Measurements from ENCODE around the gene MBNL2.
"Not testable (repeated sequence)": the region's sequence is repeated elsewhere in the genome, so short reads cannot be mapped to it uniquely, and the experiment has no call there.

Gene MBNL2

DNA sequence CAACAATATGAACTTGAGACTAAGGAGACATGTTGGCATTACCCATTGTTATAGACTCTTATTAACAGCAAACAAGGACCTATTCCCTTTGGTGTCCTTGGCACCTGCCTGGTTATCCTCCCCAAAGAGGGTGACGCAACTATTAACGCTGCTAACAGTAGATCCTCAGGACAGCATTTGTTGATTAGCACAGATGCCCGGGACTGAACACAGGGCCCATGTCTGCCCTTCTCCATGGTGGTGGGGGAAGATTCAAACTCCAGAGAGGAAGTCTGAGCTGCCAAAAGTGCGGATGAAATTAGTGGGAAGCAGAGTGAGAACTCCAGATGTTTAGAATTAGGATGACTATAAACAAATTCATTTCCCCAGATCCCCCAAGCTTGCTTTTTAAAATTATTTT lies 110.6 kb downstream of the MBNL2 start:
- DNase-seq = no peak

- DNase-seq = no peak
These were observed 111.8 kb downstream of the MBNL2 start for GRCh38 chr13:97333983-97334382.

GRCh38 chr13:97334690-97335089 lies 112.6 kb downstream of the MBNL2 start:
- DNase-seq = no peak

GRCh38 chr13:97335488-97336134 lies 113.5 kb downstream of the MBNL2 start:
- no peak for DNase-seq

GRCh38 chr13:97337985-97338499 lies 115.9 kb downstream of the MBNL2 start:
- no peak for DNase-seq

- DNase-seq = no peak
These were observed 116.4 kb downstream of the MBNL2 start for GRCh38 chr13:97338571-97338970.

GRCh38 chr13:97339019-97339987 lies 117.2 kb downstream of the MBNL2 start:
- no peak for DNase-seq

DNA sequence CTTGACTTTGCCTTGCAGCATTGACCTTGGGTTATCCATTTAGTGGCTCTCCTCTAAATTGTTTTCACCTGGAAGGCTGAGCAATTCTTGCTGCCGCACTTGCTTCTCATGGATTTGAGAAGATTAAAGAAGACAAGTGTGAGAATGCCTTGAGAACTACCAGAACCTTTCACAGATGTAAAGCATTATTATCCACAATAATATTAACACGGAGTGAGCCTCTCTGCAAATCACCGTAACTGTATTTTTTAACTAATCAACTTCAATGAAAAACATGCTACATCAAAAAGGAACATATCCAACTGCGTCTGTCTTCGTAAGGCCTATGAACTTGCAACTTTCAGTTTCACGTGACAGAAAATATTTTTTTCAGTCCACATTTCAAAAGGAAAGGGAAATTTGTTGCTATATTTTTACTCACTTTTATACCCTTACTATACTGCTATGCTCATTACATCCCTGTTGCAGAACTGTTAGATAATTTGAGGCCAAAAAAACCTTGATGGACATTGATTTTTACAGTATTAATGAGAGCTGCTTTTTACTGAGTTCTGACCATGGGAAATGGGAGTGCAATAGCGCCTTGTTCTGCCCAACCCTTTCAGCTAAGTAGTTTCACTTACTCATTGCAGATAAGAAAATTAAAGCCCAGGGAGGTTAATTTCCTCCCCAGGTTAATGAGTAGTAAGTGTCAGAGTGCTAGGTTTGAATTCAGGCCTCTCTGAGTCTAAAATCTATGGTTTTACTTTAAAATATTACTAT lies 118.0 kb downstream of the MBNL2 start:
- DNase-seq = no peak

- DNase-seq = no peak
These were observed 119.0 kb downstream of the MBNL2 start for GRCh38 chr13:97341135-97341534.

GRCh38 chr13:97342136-97342535 lies 120.0 kb downstream of the MBNL2 start:
- no peak for DNase-seq

GRCh38 chr13:97342936-97343335 lies 120.8 kb downstream of the MBNL2 start:
- DNase-seq = no peak

DNA sequence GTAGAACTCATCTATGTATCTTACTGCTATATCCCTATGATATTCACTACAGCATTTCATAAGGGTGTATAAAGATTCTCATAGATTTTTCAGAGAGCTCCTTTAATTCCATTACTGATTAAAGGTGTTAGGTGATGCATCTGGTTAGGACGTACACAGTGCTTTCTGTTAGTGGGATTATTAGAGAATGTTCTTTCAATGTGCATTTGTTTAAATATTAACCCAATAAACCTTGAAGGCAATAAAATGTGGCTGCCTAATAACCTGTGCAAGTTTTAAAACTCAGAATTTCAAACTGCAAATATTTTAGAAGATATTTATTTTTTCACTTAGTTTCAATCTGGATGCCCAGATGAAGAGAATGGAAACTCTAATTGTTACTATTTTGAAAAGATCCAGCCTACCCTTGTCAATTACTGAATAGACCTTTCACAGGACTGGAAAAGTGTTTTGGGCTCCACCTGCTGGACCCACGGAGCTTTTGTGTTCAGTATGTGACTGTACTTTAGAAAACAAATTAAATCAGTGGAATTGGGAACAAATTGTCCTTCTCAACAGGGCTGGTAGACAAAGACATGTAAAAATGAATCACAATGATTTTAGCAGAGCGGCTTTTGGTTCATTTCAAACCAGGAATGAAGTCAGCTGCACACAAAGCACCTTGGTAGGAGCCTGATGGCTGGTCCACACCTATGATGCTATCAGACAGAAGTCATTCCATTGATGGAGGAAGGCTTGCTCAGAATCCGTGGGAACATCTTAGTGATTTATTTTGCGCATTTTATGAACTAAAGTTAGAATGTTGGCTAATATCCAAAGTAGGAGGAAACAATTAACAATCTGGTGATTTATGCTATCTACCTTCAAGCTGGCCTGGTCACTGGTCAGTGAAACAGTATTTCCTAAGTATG lies 122.4 kb downstream of the MBNL2 start:
- DNase-seq = peak; percentile 65

DNA sequence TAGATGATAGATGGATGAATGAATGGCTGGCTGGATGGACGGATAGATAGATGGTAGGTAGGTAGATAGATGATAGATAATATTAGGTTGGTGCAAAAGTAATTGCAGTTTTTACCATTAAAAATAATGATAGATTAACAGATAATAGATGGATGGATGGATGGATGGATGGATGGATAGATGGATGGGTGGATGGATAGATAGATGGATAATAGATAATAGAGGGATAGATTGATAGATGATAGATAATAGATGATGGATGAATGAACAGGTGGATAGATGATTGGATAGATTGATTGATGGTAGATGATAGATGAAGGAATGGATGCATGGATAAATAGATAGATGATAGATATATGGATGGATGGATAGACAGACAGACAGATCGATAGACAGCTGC lies 124.0 kb downstream of the MBNL2 start:
- DNase-seq = no peak

DNA sequence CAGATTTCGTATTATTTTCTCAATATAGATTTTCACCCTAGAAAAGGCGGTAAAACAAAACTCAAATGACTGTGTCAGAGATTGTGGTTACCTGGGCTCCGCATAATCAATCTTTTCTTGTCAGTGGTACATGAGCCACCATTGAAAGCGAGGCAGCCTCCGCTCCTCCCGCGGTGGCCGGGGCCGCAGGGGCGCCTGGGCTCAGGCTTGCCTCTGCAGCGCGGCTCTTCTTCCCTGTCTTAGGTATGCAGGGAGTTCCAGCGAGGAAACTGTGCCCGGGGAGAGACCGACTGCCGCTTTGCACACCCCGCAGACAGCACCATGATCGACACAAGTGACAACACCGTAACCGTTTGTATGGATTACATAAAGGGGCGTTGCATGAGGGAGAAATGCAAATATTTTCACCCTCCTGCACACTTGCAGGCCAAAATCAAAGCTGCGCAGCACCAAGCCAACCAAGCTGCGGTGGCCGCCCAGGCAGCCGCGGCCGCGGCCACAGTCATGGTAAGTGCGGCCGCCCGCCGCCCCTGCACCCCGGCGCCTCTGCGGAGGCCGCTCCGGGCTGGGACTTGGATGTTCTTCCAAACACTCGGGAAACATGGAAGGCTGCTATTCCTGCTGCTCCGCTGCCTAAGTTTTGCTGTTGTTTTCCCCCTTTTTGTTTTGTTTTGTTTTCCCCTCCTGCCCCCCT lies 124.6 kb downstream of the MBNL2 start:
- no peak for DNase-seq

GRCh38 chr13:97347255-97347932 lies 125.3 kb downstream of the MBNL2 start:
- no peak for DNase-seq

DNA sequence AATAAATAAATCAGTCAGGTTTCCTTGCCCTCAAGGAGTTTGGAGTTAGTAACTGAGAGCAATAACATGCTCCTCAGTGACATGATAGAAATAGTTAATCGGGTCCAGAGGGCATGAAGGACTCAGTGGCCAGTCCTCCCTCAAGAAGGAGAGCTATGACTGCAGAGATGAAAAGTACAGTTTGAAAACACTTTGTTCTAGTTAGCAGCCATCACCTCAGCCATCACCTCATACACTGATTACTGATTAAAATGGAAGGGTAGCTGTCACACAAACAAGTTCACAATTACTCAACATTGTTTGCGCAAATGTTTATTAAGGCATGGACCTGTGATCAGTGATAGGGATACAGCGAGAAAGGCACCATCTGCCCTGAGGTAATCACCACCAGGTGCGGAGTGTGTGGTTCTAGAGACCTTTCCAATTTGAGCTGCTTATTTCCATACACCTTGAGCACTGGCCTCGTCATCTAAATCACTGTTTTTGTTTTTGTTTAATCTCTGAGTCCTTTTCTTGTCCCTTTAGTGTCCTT lies 126.5 kb downstream of the MBNL2 start:
- no peak for DNase-seq

DNA sequence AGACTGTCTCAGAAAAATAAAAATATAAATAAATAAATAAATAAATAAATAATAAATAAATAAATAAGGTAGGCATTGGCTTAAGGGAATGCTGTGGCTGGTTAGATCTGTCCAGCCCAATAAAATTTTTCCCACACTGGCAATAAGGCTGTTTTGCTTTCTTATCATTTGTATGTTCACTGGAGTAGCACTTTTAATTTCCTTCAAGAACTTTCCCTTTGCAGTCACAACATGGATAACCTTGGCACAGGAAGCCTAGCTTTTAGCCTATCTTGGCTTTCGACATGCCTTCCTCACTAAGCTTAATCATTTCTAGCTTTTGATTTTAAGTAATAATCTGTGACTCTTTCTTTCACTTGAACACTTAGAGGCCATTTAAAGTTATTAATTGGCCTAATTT lies 129.9 kb downstream of the MBNL2 start:
- not testable (repeated sequence) for DNase-seq

DNA sequence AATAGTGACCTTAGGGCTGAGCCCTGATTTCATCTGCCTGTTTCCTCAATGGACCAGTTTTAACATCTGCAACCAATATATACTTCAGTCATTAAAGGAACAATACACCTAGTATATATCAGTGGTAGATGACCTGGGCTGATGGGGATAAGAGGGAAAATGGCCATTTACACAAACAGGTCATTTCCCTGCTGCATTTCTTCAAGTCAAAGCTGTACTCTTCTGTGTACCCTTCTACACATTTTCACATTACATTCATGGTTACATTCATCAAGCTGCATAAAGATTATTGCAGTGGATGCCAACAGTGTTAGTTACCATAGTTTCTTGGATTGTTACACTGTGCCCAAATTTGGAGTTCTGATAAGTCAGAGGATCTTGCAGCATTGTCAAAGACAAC lies 130.7 kb downstream of the MBNL2 start:
- no peak for DNase-seq

GRCh38 chr13:97353927-97354675 lies 132.0 kb downstream of the MBNL2 start:
- no peak for DNase-seq

- no peak for DNase-seq
These were observed 132.7 kb downstream of the MBNL2 start for GRCh38 chr13:97354808-97355207.

Data from CD4-positive, alpha-beta T cell treated with Interleukin-17A for 4 hours (primary cell).